HG02623 (cell line): ENCODE data around the gene RYR1.
"Not testable (repeated sequence)": the region's sequence is repeated elsewhere in the genome, so short reads cannot be mapped to it uniquely, and the experiment has no call there.

Source experiments
- ATAC-seq: cut with Tn5 transposase; IDR thresholded peaks from one replicate; pipeline ENCODE4 v1.9.1; 2021; ENCODE audit warnings: moderate library complexity; ENCODE audit not compliant: unreplicated experiment

Gene RYR1

DNA sequence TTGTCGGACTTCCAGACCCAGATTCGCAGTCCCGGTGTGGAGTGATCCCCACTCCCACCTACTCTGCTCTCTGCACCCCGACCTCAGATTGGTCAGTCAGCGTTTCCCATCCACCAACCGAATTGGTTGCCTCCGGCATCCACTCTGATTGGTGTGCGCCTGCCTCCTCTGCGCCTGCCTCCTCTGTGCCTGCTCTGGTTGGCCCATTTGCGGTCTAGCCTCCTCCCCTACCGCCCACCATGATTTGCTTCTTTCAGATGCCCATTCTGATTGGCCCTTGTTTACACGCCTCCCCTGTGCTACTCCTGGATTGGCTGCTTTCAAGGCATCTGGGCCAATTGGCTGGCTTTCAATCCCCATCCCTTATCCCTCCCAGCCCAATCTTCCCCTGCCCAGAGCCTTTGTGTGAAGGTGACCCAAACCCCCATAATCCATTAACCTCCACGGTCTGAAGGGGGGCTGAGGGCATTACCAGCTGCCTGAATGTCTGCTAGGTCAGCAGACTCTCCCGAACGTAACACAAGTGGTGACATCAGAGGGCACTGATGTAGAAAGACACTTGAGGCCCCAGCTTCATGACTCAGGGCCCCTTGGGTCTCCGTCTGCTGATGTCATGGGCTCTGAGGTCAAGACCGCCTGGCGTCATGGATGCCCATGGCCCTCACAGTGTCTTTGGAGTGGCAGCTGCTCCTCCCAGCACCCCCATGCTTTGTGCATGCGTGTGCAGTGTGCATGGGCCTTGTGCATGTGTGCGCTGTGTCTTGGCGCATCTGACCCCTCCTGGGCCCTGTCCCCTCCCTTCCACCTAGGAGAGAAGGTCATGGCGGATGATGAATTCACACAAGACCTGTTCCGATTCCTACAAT is 103.8 kb downstream of the RYR1 start:
- no peak for ATAC-seq

DNA sequence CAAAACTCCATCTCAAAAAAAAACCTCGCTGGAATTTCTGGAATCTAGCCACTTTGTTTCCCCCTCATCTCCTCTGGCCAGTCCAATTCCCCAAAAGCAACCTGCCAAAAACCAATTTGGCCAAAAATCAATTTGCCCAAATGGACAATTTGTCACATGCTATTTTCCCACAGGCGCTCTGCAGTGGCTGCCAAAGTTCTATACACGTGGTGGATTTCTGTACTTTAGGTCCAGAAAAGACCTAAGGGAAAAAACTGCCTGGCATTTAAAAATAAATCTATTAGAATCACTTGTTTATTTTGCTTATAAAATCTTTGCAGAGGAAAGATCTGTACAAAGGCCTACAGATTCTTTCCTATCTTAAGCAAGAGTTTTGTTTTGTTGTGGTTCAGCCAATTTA is 104.9 kb downstream of the RYR1 start:
- no peak for ATAC-seq

DNA sequence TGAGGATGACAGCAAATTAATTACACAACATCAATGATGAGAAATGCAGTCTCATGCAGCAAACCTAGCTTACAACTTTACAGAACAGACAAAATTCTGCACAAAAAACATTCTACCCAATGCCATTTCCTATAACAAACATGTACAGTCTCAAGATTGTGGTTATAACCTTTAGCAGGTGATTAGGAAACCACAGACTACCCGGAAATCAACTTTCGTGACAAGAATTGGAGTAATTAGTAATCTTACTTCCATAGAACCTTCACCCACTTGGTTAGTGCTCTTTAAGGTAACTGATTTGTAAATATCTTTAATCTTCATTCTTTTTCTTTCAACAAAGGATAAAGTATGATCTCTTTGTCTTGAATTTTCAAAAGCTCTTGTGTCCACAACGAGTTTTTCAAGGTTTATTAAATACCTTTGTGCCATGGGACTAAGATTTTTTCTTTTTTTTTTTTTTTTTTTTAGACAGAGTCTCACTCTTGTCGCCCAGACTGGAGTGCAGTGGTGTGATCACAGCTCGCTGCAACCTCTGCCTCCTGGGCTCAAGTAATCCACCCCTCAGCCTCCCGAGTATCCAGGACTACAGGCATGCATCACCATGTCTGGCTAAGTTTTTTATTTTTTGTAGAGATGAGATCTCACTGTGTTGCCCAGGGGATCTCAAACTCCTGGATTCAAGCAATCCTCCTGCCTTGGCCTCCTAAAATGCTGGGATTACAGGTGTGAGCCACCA is 105.5 kb downstream of the RYR1 start:
- ATAC-seq: no peak

DNA sequence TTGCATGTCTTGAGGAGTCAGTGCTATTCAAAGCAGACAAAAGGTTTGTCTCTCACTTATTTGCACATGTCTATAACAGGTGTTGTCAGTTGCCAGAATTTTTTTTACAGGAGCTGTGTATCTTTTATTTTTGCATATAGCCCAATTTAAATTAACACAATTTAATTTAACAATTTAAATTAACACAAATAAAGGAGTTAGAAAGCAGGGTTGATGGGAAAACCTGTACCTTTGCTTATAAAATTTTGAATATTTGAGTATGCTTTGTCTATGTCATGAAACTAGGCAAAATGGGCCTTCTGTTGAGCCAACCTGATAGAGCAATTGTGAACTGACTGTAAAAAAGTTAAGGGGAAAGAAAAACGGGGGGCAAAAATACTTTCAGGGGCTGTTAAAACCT is 106.3 kb downstream of the RYR1 start:
- ATAC-seq: no peak

DNA sequence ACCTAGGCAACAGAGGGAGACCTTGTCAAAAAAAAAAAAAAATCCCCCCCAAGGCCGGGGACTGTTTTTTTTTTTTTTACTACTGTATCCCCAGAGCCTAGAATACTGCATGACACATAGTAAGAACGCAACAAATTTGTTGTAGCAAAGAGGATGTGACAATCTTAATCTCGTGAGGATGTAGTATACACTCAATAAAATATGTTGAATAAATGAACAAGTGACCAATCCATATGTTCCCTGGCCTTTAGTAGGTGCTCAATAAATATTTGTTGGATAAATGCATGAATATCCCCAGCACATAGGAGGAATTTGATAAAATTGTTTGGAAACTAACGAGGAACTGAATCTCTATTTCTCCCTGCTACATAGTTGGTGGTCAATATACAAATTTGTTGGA is 108.5 kb downstream of the RYR1 start:
- no peak for ATAC-seq

DNA sequence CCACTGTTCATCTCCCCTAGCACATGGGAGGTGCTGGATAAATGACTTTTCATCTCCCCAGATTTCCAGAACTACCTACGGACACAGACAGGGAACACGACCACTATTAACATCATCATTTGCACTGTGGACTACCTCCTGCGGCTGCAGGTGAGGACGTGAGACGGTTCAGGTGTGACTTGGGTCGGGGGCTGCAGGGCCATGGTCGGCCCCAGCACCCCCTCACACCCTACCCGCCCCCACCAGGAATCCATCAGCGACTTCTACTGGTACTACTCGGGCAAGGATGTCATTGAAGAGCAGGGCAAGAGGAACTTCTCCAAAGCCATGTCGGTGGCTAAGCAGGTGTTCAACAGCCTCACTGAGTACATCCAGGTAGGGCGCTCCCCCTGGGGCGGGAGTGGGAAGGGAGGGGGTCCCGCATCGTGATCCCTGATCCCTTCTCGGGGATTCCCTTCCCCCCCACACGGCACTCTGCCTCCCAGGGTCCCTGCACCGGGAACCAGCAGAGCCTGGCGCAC is 109.9 kb downstream of the RYR1 start:
- no peak for ATAC-seq

DNA sequence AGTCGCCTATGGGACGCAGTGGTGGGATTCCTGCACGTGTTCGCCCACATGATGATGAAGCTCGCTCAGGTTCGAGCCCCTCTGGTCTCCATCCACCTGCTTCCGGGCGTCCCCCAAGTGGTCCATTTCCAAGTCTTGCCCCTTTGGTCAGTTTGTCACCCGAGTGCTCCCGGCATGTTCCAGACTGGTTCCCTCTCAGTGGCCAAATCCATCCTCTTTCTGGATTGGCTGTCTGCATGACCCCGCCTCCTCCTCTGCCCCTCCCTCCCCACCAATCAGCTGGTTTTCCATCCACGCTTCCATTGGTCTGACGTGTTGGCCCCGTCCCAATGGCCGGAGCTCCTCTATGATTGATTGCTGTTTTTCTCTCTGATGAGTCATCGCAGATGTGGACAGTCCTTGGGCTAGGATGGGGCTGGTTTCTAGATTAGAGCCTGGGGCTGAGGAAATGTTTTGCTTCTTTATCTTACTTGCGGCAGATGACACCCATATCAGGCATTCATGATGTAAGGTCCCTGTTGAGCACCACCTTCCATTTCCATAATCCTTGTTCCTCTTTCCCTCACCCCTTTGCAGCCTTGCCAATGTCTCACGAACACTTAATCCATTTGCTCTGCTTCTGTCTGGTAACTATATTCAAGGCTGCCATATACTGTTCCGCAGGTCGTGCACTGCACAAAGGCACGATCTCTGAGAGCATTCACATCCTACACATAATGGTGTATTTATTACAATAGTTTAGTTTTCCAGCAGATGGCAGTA is 110.5 kb downstream of the RYR1 start:
- no peak for ATAC-seq

DNA sequence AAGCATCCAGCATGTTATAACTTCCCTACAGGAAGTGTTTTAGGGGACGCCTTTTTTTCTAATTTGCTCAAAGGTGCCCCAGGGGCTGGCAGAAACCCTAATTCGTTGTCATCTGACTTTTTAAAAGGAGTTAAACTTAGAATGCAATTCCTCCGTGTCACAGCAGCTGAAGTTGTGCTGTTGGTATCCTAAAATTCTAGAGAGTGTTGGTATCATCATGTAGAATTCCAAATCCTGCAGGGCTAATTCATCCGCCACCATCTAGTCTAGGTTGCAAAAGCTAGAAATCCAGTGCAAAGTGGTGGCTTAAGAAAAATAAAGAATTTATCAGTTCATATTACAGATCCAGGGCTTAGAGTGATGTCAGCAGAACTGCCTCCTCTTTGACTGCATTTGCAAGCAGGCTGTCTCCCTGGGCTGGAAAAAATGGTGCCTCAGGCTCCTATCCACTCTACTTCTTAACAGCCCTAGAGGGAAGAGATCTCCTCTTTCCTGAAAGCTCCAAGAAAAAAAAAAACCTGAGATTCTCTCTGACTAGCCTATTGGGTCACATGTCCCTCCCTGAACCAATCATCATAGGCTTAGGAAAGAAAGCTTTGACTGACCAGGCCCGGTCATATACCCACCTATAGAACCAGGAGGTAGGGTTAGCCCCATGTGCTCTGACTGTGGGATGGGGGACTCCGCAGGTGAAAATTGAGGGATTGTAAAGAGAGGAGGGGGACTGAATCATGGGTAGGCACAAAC is 111.3 kb downstream of the RYR1 start:
- no peak for ATAC-seq

DNA sequence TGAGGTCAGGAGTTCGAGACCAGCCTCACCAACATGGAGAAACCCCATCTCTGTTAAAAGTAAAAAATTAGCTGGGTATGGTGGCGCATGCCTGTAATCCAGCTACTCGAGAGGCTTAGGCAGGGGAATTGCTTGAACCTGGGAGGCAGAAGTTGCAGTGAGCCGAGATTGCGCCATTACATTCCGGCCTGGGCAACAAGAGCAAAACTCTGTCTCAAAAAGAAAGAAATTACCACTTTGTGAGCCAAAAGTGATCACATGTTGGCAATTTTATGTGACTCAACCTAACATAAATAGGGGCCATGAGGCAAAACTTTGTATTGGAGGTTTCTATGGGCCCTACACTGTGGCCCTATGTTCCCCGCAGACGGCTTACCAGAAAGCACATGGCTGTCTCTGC is 112.1 kb downstream of the RYR1 start:
- ATAC-seq: no peak

DNA sequence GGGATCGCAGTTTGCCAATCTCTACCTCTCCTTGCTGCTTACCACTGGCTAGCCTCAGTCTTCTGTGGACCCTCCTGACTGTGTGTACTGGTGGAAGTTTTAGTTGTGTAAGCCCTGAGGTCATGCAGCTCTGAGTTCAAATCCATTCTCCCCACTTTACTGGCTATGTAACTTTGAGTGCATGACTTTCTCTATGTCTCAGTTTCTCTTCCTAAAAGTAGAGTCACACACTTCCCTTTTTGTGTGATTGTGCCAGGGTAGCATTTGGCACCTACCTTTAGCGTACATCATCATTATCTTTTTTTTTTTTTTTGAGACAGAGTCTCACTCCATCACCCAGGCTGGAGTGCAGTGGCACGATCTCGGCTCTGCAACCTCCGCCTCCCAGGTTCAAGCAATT is 113.9 kb downstream of the RYR1 start:
- no peak for ATAC-seq

DNA sequence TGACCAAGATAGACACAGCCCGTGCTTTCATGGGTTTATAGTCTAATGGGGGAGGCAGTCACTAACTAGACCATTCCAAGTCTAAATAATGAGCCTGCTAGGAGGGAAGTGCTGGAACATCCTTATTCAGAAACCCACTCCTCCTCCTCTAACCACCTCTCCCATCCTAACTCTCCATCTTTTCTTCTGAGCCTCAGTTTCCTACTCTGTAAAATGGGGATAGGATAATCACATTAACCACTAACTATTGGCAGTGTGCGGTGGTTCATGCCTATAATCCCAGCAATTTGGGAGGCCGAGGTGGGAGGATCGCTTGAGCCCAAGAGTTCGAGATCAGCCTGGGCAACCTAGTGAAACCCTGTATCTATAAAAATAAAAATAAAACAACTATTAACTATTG is 115.6 kb downstream of the RYR1 start:
- ATAC-seq: no peak

DNA sequence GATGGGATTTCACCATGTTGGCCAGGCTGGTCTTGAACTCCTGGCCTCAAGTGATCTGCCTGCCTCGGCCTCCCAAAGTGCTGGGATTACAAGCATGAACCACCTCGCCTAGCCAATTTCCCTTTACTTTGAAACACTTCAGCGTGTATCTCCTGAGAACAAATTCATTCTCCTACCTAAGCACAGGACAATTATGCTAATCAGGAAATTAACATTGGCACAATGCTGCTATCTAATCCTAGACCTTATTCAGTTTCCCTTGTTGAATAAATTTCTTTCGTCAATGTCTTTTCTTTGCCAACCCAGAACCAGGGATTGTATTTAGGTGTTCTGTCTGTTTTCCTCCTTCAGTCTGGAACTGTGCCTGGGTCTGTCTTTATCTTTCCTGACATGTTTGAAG is 116.5 kb downstream of the RYR1 start:
- no peak for ATAC-seq

DNA sequence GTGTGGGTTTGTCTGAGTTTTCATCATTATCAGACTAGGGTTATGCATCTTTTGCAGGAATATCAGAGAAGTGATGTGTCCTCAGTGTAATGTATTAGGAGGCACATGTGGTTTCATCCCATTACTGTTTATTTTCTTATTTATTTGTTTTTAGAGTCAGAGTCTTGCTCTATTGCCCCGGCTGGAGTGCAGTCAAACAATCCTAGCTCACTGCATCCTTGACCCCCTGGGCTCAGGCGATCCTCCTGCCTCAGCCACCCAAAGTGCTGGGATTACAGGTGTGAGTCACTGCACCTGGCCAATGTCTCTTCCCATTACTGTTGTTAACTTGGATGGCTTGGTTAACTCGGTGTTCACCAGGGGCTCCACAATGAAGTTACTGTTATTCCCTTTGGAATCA is 116.9 kb downstream of the RYR1 start:
- no peak for ATAC-seq

DNA sequence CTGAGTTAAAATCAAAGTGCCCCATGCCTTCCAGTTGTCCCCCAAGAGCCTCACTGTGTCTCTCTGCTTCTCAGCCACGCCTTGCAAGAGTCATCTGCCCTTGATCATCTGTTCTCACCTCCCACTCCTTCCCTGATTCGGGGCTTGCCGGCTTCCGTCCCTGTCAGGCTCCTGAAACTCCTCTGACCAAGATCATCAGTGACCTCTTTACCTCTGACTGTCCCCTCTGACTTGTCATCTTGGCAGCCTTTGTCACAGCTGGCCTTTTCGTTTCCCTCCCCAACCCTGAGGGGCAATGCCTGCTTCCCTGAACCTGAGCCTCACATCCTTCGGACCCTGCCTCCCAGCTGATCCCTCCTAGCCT is 117.9 kb downstream of the RYR1 start:
- ATAC-seq: no peak

DNA sequence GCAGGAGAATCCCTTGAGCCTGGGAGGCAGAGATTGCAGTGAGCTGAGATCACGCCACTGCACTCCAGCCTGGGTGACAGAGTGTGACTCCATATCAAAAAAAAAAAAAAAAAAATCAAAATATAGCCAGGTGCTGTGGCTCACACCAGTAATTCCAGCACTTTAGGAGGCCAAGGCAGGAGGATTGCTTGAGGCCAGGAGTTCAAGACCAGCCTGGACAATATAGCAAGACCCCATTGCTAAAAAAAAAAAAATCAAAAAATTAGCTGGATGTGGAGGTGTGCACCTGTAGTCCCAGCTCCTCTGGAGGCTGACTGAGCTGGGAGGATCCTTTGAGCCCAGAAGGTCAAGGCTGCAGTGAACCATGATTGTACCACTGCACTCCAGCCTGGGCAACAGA is 119.7 kb downstream of the RYR1 start:
- ATAC-seq: not testable (repeated sequence)

DNA sequence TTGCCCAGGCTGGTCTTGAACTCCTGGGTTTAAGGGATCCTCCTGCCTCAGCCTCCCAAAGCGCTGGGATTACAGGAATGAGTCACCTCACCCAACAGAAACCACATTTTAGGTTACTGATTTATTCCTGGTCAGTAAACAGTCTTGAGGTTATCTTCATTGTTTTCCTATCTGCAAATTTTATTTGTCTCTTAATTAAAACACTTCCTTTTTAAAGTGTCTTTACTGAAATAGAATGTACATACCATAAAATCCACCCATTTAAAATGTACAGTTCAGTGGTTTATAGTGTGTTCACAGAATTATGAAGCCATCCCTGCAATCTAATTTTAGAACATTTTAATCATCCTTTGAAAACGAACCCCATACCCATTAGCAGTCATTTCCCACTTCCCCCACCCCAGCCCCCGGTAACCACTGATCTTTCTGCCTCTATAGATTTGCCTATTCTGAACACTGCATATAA is 121.2 kb downstream of the RYR1 start:
- no peak for ATAC-seq

DNA sequence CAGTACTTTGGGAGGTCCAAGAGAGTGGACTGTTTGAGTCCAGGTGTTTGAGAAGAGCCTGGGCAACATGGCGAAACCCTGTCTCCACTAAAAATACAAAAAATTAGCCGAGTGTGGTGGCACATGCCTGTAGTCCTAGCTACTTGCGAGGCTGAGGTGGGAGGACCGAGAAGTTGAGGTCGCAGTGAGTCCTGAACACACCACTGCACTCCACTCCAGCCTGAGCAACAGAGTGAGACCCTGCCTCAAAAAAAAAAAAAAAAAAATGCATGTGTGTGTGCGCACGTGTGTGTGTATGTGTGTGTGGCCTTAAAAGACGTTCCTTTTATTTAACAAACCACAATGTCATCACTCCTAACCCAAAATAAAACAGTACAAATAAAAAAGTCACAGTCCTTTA is 121.7 kb downstream of the RYR1 start:
- ATAC-seq: no peak

DNA sequence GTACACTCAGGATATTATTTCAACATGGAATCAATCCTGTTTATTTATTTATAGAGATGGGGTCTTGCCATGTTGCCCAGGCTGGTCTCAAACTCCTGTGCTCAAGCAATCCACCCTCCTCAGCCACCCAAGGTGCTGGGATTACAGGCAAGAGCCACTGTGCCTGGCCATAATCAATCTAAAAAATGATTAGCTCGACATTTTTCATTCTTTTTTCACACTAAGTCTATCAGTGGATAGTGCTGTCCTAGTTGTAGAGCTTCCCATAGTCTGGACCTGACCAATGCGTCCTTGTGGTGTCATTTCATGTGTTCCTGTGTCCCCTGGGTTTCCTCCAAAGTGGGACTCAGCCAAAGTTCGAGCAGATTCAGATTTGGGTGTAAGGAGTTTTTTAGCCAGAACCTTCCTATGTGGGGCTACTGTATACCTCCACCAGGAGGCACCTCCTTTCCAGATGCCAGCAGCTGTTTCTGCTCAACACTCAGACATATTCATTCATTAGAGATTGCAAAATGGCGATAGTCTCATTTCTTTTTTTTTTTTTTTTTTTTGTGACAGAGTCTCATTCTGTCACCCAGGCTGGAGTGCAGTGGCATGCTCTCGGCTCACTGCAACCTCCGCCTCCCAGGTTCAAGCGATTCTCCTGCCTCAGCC is 123.2 kb downstream of the RYR1 start:
- no peak for ATAC-seq

DNA sequence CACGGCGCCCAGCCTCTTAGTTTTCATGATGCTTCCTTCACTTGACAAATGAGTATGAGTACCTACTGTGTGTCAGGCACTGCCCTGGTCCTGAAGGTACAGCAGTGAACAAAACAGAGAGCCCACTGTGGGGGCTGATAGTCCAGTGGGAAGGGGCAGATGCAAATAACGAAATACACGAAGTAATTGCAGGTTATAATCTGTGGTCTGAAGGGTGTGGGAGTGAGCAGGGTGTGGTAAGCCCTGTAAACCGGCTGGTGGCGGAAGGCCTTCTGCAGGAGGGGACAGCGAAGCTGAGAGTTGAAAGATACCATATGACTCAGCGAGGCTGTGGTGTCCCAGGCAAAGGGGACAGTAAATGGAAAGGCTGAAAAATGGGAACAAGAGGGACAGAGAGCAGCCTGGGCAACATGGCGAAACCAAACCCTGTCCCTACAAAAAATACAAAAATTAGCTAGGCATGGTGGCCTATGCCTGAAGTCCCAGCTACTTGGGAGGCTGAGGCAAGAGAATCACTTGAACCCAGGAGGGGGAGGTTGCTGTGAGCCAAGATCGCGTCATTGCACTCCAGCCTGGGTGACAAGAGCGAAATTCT is 123.8 kb downstream of the RYR1 start:
- peak; percentile 43 for ATAC-seq

DNA sequence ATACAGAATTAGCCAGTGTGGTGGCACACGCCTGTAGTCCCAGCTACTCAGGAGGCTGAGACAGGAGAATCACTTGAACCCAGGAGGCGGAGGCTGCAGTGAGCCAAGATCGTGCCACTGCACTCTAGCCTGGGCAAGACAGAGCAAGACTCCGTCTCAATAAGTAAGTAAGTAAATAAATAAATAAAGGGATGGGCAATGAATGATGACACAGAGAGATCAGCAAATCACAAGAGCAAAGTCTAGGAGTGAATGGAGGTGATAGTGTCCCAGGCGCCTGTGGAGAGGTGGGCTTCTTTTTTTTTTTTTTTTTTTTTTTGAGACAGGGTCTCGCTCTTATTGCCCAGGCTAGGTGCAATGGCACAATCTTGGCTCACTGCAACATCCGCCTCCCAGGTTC is 125.4 kb downstream of the RYR1 start:
- ATAC-seq: not testable (repeated sequence)
